Epithelial cell of esophagus (primary cell): ENCODE data around the gene SLC22A2.

Source experiments
- DNase-seq: peaks from one replicate; pipeline ENCODE4 v3.0.0; 2010; ENCODE audit warnings: low read depth
- H3K4me3 ChIP-seq: 2 replicates; pipeline ENCODE4 v1.5.1; 2011; ENCODE audit warnings: mild to moderate bottlenecking, low read length, control low read depth
- CTCF ChIP-seq: IDR thresholded peaks from 2 replicates; pipeline ENCODE4 v1.5.1; 2011; ENCODE audit warnings: low read depth, mild to moderate bottlenecking, low read length, control low read depth, inconsistent platforms; ENCODE audit not compliant: insufficient read depth; ENCODE audit errors: missing control alignments

SLC22A2 gene

GRCh38 chr6:160226118-160226591 is 32.5 kb downstream of the SLC22A2 start:
- TF ChIP-seq CTCF = no peak
- H3K4me3 ChIP-seq = no peak overlapping the region
- DNase-seq = peak; percentile 59

- no peak for DNase-seq
- TF ChIP-seq CTCF = no peak
- no peak overlapping the region for H3K4me3 ChIP-seq
These were observed 33.9 kb downstream of the SLC22A2 start for GRCh38 chr6:160224639-160225237.

- no peak overlapping the region for H3K4me3 ChIP-seq
- TF ChIP-seq CTCF = no peak
- no peak for DNase-seq
These were observed 36.1 kb downstream of the SLC22A2 start for GRCh38 chr6:160222491-160222890.

- H3K4me3 ChIP-seq = no peak overlapping the region
- no peak for TF ChIP-seq CTCF
- DNase-seq = no peak
These were observed 36.7 kb downstream of the SLC22A2 start for GRCh38 chr6:160221918-160222317.

- TF ChIP-seq CTCF = peak; percentile 40
- DNase-seq = peak; percentile 68
- no peak overlapping the region for H3K4me3 ChIP-seq
These were observed 37.2 kb downstream of the SLC22A2 start for GRCh38 chr6:160221423-160221822.

- no peak for TF ChIP-seq CTCF
- H3K4me3 ChIP-seq = no peak overlapping the region
These were observed 39.8 kb downstream of the SLC22A2 start for GRCh38 chr6:160218810-160219209.

GRCh38 chr6:160217863-160218262 is 40.8 kb downstream of the SLC22A2 start:
- no peak for TF ChIP-seq CTCF
- H3K4me3 ChIP-seq = no peak overlapping the region
- DNase-seq = no peak

More at GRCh38 chr6:160218810-160219209, 39.8 kb downstream of the SLC22A2 start:
- no peak for DNase-seq
